Fibroblast of mammary gland (primary cell): ENCODE data around the gene FBLL1.

Experiments
- DNase-seq: peaks from one replicate; pipeline ENCODE4 v3.0.0-alpha.2; 2010; ENCODE audit warnings: low read depth
- H3K4me3 ChIP-seq: 2 replicates; pipeline ENCODE4 v1.5.1; 2011; ENCODE audit warnings: low read depth, mild to moderate bottlenecking, low read length, moderate library complexity; ENCODE audit not compliant: control insufficient read depth
- TF ChIP-seq, protein P1 (sequence below): conservative IDR thresholded peaks from 2 replicates; pipeline ENCODE4 v1.5.1; 2011; ENCODE audit warnings: low read depth, low read length, inconsistent platforms; ENCODE audit not compliant: control insufficient read depth, insufficient read depth

FBLL1 gene

DNA sequence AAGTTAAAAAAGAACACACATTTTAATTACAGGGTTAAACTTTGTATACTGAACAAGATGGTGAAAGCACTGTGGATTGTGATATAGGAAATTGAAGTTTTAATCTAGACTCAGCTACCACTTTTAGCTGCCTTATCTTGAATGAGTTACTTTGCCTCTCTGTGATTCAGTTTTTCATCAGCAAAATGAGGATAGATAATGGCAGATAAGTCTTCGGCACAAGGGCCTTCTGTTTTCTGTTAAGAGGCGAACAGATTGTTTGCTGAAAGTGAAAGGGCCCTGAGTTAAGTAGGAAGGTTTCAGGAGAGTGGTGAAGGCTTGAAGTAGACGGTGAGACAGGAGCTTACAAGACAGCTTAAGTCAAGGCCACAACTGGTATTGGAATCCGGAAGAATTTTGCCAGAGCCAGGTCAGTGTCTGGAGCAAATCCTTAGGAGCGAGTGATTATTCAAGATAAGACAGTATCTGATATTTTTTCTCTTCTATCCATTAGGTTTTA is 35.0 kb upstream of the FBLL1 start:
- TF ChIP-seq, protein P1, sequence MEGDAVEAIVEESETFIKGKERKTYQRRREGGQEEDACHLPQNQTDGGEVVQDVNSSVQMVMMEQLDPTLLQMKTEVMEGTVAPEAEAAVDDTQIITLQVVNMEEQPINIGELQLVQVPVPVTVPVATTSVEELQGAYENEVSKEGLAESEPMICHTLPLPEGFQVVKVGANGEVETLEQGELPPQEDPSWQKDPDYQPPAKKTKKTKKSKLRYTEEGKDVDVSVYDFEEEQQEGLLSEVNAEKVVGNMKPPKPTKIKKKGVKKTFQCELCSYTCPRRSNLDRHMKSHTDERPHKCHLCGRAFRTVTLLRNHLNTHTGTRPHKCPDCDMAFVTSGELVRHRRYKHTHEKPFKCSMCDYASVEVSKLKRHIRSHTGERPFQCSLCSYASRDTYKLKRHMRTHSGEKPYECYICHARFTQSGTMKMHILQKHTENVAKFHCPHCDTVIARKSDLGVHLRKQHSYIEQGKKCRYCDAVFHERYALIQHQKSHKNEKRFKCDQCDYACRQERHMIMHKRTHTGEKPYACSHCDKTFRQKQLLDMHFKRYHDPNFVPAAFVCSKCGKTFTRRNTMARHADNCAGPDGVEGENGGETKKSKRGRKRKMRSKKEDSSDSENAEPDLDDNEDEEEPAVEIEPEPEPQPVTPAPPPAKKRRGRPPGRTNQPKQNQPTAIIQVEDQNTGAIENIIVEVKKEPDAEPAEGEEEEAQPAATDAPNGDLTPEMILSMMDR = no peak
- H3K4me3 ChIP-seq = no peak overlapping the region
- no peak for DNase-seq

DNA sequence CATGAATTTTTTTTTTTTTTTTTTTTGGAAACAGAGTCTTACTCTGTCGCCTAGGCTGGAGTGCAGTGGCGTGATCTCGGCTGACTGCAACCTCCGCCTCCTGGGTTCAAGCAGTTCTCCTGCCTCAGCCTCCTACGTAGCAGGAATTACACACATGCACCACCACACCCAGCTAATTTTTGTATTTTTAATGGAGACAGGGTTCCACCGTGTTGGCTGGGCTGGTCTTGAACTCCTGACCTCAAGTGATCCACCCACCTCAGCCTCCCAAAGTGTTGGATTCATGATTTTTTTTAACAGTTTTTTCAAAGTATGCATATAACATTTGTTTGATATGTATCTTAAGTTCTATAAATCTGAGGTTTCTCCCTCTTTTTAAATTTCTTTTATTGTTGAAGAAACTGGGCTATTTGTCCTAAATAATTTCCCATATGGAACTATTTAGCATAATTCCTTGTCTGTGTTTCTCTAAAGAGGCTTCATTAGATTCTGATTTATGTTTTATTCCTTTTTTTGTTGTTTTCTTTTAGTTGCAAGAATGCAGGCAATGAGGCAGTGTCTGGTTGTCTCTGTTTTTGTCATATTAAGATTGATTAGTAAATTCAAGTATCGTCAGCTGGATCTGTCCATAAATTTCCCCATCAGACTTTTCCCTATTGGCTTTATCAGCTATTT is 26.4 kb upstream of the FBLL1 start:
- DNase-seq = no peak
- TF ChIP-seq, protein P1 = no peak
- no peak overlapping the region for H3K4me3 ChIP-seq

DNA sequence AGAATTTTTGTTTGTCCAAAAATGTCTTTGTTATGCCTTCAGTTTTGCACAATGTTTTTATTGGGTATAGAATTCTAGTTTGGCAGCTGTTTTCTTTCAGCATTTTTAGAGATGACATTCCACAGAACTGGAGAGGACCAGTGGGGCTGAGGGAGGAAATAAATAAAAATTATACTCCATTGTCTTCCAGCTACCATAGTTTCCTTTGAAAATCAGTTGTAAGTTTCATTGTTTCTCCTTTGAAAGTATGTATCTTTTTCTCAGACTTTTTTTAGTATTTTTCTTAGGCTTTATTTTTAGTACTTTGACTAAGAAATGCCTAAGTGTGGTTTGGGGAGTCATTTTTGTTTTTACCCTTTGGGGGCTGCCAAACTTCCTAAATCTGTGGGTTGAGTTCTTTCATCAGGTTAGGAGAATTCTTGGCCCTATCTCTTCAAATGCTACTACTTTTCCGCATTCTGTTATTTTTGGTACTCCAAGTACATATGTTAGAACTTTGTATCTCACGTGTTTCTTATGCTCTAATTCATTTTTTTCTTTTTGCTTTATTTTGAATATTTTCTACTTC is 15.2 kb upstream of the FBLL1 start:
- no peak for DNase-seq
- TF ChIP-seq, protein P1 = no peak
- H3K4me3 ChIP-seq = no peak overlapping the region

DNA sequence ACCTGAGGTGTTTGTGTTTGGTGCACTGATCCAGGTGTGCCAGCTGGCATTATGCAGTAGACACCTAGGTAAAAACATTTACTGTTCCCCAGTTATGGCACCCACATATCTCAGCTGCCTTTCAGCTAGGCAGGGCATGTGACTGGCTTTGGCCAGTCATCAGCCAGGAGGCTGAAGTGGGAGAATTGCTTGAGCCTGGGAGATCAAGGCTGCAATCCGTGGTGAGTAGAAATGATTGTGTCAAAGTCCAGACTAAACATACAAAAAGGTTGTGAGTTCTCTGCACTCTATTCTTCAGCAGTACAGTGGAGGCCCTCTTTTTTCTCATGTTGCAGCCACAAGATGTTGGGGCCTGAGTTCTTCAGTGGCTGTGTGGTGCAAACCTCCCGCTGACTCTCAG is 3.2 kb upstream of the FBLL1 start:
- H3K4me3 ChIP-seq = no peak overlapping the region
- TF ChIP-seq, protein P1 = no peak
- DNase-seq = no peak

DNA sequence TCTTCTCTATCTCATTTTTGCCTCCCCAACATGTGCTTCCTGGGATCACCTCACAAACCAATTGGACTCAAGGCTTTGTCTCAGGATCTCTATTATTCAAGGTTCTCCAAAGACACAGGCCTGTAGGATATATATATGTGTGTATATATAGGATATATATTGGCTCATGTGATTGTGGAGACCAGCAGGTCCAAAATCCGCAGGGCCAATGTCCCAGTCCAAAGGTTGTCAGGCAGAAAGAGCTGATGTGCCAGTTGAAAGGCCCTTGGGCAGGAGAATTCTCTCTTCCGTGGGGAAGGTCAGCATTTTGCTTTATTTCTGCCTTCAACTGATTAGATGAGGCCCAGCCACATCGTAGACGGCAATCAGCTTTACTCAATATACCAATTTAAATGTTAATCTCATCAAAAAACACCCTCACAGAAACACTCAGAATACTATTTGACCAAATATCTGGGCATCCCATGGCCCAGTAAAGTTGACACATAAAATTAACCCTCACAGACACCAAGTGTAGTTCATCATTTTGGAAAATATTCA is 1.3 kb upstream of the FBLL1 start:
- TF ChIP-seq, protein P1 = no peak
- no peak overlapping the region for H3K4me3 ChIP-seq
- no peak for DNase-seq

DNA sequence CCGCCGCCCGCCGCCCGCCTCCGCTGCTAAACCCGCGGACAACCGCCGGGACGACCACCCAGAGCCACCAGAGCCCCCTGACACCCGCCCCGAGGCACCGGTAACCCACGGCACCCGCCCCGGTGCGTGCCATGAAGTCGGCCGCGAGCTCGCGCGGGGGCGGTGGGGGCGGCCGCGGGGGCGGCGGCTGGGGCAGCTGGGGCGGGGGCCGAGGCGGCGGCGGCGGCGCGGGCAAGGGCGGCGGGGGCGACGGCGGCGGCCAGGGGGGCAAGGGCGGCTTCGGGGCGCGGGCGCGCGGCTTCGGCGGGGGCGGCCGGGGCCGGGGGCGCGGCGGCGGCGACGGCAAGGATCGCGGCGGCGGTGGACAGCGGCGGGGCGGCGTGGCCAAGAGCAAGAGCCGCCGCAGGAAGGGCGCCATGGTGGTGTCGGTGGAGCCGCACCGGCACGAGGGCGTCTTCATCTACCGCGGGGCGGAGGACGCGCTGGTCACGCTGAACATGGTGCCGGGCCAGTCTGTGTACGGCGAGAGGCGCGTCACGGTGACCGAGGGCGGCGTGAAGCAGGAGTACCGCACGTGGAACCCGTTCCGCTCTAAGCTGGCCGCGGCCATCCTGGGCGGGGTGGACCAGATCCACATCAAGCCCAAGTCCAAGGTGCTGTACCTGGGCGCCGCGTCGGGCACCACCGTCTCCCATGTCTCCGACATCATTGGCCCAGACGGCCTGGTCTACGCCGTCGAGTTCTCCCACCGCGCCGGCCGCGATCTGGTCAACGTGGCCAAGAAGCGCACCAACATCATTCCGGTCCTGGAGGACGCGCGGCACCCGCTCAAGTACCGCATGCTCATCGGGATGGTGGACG is 499 bp downstream of the FBLL1 start:
- H3K4me3 ChIP-seq = peak overlapping the region; percentile 2
- TF ChIP-seq, protein P1 = no peak
- DNase-seq = no peak
